ENCODE results near the gene CIROP. TPM values are rescaled to one million over a fixed set of nuclear protein-coding genes. Genes with fewer than 3 reads are reported as not detected.
"Not testable (repeated sequence)": the region's sequence is repeated elsewhere in the genome, so short reads cannot be mapped to it uniquely, and the experiment has no call there.

CIROP gene
- total and polyA plus RNA-seq, 9 donors = not detected

GRCh38 chr14:23113431-23114119 lies 8.8 kb upstream of the CIROP start:
- WGBS (ENCODE audit: insufficient coverage) = 46% methylated on average over 2 of the region's 10 CpGs
- Histone ChIP-seq H3K9me3 (replicated peaks; ENCODE audit: control insufficient read depth, low read depth, low read length) (no peaks in the 10 kb centered on the region), H3K27ac (ENCODE audit: low read length) (no peak overlapping the region), H3K4me1 (ENCODE audit: control insufficient read depth, insufficient read depth, low read length) (peaks cover 15% of the 10 kb centered on the region), H3K27me3 (ENCODE audit: control insufficient read depth, insufficient read depth, low read length) (peaks cover 17% of the 10 kb centered on the region), H3K36me3 (ENCODE audit: control insufficient read depth, insufficient read depth, low read length) (no peaks in the 10 kb centered on the region), H3K4me3 (ENCODE audit: low read length) (no peak overlapping the region)
- peak; percentile 67 for DNase-seq

GRCh38 chr14:23112359-23113178 lies 7.8 kb upstream of the CIROP start:
- Histone ChIP-seq H3K4me3 (ENCODE audit: low read length) (no peak overlapping the region), H3K9me3 (replicated peaks; ENCODE audit: control insufficient read depth, low read depth, low read length) (no peaks in the 10 kb centered on the region), H3K4me1 (ENCODE audit: control insufficient read depth, insufficient read depth, low read length) (peaks cover 15% of the 10 kb centered on the region), H3K27me3 (ENCODE audit: control insufficient read depth, insufficient read depth, low read length) (peaks cover 17% of the 10 kb centered on the region), H3K27ac (ENCODE audit: low read length) (no peak overlapping the region), H3K36me3 (ENCODE audit: control insufficient read depth, insufficient read depth, low read length) (no peaks in the 10 kb centered on the region)
- no peak for DNase-seq
- 27% methylated on average over 6 of the region's 12 CpGs for WGBS (ENCODE audit: insufficient coverage)

GRCh38 chr14:23110579-23111365 lies 6.0 kb upstream of the CIROP start:
- Histone ChIP-seq H3K36me3 (ENCODE audit: control insufficient read depth, insufficient read depth, low read length) (no peaks in the 10 kb centered on the region), H3K4me3 (ENCODE audit: low read length) (no peak overlapping the region), H3K4me1 (ENCODE audit: control insufficient read depth, insufficient read depth, low read length) (peaks cover 15% of the 10 kb centered on the region), H3K27ac (ENCODE audit: low read length) (no peak overlapping the region), H3K27me3 (ENCODE audit: control insufficient read depth, insufficient read depth, low read length) (peaks cover 17% of the 10 kb centered on the region), H3K9me3 (replicated peaks; ENCODE audit: control insufficient read depth, low read depth, low read length) (no peaks in the 10 kb centered on the region)
- WGBS (ENCODE audit: insufficient coverage) = 78% methylated on average over 3 of the region's 5 CpGs
- DNase-seq = no peak

GRCh38 chr14:23109769-23110168 lies 5.0 kb upstream of the CIROP start:
- no peak for DNase-seq

GRCh38 chr14:23108169-23108568 lies 3.4 kb upstream of the CIROP start:
- WGBS (ENCODE audit: insufficient coverage) = 97% methylated on average over 3 of the region's 24 CpGs
- H3K27ac ChIP-seq (ENCODE audit: low read length); H3K4me3 ChIP-seq (ENCODE audit: low read length); DNase-seq; H3K36me3 ChIP-seq (ENCODE audit: control insufficient read depth, insufficient read depth, low read length); H3K4me1 ChIP-seq (ENCODE audit: control insufficient read depth, insufficient read depth, low read length); H3K9me3 ChIP-seq (replicated peaks; ENCODE audit: control insufficient read depth, low read depth, low read length): not testable (repeated sequence)
- H3K27me3 ChIP-seq (ENCODE audit: control insufficient read depth, insufficient read depth, low read length) = peaks cover 22% of the 10 kb centered on the region

More at GRCh38 chr14:23109769-23110168, 5.0 kb upstream of the CIROP start:
- Histone ChIP-seq H3K27me3 (ENCODE audit: control insufficient read depth, insufficient read depth, low read length) (peaks cover 19% of the 10 kb centered on the region), H3K9me3 (replicated peaks; ENCODE audit: control insufficient read depth, low read depth, low read length) (no peaks in the 10 kb centered on the region), H3K27ac (ENCODE audit: low read length) (no peak overlapping the region), H3K36me3 (ENCODE audit: control insufficient read depth, insufficient read depth, low read length) (no peaks in the 10 kb centered on the region), H3K4me3 (ENCODE audit: low read length) (no peak overlapping the region), H3K4me1 (ENCODE audit: control insufficient read depth, insufficient read depth, low read length) (peaks cover 15% of the 10 kb centered on the region)
- WGBS (ENCODE audit: insufficient coverage) = no CpG with 5 or more reads among the region's 1 CpG

GRCh38 chr14:23107620-23108019 lies 2.8 kb upstream of the CIROP start:
- not testable (repeated sequence) for H3K36me3 ChIP-seq (ENCODE audit: control insufficient read depth, insufficient read depth, low read length); H3K4me3 ChIP-seq (ENCODE audit: low read length); H3K9me3 ChIP-seq (replicated peaks; ENCODE audit: control insufficient read depth, low read depth, low read length); DNase-seq; H3K4me1 ChIP-seq (ENCODE audit: control insufficient read depth, insufficient read depth, low read length); H3K27ac ChIP-seq (ENCODE audit: low read length)
- WGBS (ENCODE audit: insufficient coverage) = no CpG with 5 or more reads among the region's 5 CpGs
- H3K27me3 ChIP-seq (ENCODE audit: control insufficient read depth, insufficient read depth, low read length) = peaks cover 19% of the 10 kb centered on the region

GRCh38 chr14:23106747-23107045 lies 1.9 kb upstream of the CIROP start:
- Histone ChIP-seq H3K27me3 (ENCODE audit: control insufficient read depth, insufficient read depth, low read length) (peaks cover 19% of the 10 kb centered on the region), H3K4me1 (ENCODE audit: control insufficient read depth, insufficient read depth, low read length) (peaks cover 4% of the 10 kb centered on the region), H3K4me3 (ENCODE audit: low read length) (no peak overlapping the region), H3K27ac (ENCODE audit: low read length) (no peak overlapping the region), H3K9me3 (replicated peaks; ENCODE audit: control insufficient read depth, low read depth, low read length) (no peaks in the 10 kb centered on the region), H3K36me3 (ENCODE audit: control insufficient read depth, insufficient read depth, low read length) (no peaks in the 10 kb centered on the region)
- no peak for DNase-seq

- WGBS (ENCODE audit: insufficient coverage) = no CpG with 5 or more reads among the region's 4 CpGs
- Histone ChIP-seq H3K27me3 (ENCODE audit: control insufficient read depth, insufficient read depth, low read length) (peaks cover 15% of the 10 kb centered on the region), H3K27ac (ENCODE audit: low read length) (no peak overlapping the region), H3K9me3 (replicated peaks; ENCODE audit: control insufficient read depth, low read depth, low read length) (no peaks in the 10 kb centered on the region), H3K4me1 (ENCODE audit: control insufficient read depth, insufficient read depth, low read length) (peaks cover 4% of the 10 kb centered on the region), H3K36me3 (ENCODE audit: control insufficient read depth, insufficient read depth, low read length) (no peaks in the 10 kb centered on the region), H3K4me3 (ENCODE audit: low read length) (no peak overlapping the region)
- DNase-seq = no peak
Measured at GRCh38 chr14:23105348-23105824, 597 bp upstream of the CIROP start.

GRCh38 chr14:23104070-23104590 lies 659 bp downstream of the CIROP start:
- Histone ChIP-seq H3K9me3 (replicated peaks; ENCODE audit: control insufficient read depth, low read depth, low read length) (no peaks in the 10 kb centered on the region), H3K4me1 (ENCODE audit: control insufficient read depth, insufficient read depth, low read length) (peaks cover 4% of the 10 kb centered on the region), H3K36me3 (ENCODE audit: control insufficient read depth, insufficient read depth, low read length) (peaks cover 2% of the 10 kb centered on the region), H3K4me3 (ENCODE audit: low read length) (no peak overlapping the region), H3K27me3 (ENCODE audit: control insufficient read depth, insufficient read depth, low read length) (peaks cover 10% of the 10 kb centered on the region), H3K27ac (ENCODE audit: low read length) (no peak overlapping the region)
- DNase-seq = no peak
- 94% methylated on average over 4 of the region's 6 CpGs for WGBS (ENCODE audit: insufficient coverage)

GRCh38 chr14:23103581-23103980 lies 1.2 kb downstream of the CIROP start:
- 68% methylated on average over 4 of the region's 4 CpGs for WGBS (ENCODE audit: insufficient coverage)
- H3K36me3 ChIP-seq (ENCODE audit: control insufficient read depth, insufficient read depth, low read length) = peaks cover 6% of the 10 kb centered on the region
- peaks cover 8% of the 10 kb centered on the region for H3K27me3 ChIP-seq (ENCODE audit: control insufficient read depth, insufficient read depth, low read length)
- H3K27ac ChIP-seq (ENCODE audit: low read length) = no peak overlapping the region
- H3K4me3 ChIP-seq (ENCODE audit: low read length) = no peak overlapping the region
- H3K9me3 ChIP-seq (replicated peaks; ENCODE audit: control insufficient read depth, low read depth, low read length) = no peaks in the 10 kb centered on the region
- DNase-seq = no peak
- peaks cover 4% of the 10 kb centered on the region for H3K4me1 ChIP-seq (ENCODE audit: control insufficient read depth, insufficient read depth, low read length)
